Esophagus squamous epithelium (tissue), 4 donors: Measurements from ENCODE around the gene FLT3.

Experiments
- POLR2A ChIP-seq, 4 donors: fragments of 450-650 bp; IDR thresholded peaks; one replicate each; pipeline ENCODE4 v1.6.1; 2017; ENCODE audit warnings: antibody characterized with exemption in 4 of 4, mild to moderate bottlenecking in 4 of 4, moderate library complexity in 3 of 4
- TF ChIP-seq, protein P1 (sequence below), 6 experiments: fragments of 450-650 bp in 4 of 6; fragments of 200-600 bp in 2 of 6; sonication (generic) in 2 of 6; IDR thresholded peaks; one replicate each; pipeline ENCODE4 v1.5.1; 2016 to 2019; ENCODE audit warnings: antibody characterized with exemption in 6 of 6, mild to moderate bottlenecking in 4 of 6, moderate library complexity in 4 of 6

DNA sequence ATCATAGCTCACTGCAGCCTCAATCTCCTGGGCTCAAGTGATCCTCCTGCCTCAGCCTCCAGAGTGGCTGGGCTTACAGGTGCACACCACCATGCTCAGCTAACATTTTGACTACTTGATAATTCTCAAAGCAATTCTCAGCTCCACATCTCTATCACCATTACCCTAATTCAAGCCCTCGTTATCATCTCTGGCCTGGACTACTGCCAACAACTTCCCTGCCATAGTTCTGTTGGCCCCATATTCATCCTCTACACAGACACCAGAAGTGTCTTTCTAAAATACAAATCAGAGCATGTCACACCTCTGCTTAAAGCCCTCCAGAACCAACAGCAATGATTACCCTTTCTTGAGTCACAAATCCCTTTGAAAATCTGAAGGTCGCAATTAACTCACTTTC, 7.9 kb downstream of the FLT3 start:
- TF ChIP-seq, protein P1, sequence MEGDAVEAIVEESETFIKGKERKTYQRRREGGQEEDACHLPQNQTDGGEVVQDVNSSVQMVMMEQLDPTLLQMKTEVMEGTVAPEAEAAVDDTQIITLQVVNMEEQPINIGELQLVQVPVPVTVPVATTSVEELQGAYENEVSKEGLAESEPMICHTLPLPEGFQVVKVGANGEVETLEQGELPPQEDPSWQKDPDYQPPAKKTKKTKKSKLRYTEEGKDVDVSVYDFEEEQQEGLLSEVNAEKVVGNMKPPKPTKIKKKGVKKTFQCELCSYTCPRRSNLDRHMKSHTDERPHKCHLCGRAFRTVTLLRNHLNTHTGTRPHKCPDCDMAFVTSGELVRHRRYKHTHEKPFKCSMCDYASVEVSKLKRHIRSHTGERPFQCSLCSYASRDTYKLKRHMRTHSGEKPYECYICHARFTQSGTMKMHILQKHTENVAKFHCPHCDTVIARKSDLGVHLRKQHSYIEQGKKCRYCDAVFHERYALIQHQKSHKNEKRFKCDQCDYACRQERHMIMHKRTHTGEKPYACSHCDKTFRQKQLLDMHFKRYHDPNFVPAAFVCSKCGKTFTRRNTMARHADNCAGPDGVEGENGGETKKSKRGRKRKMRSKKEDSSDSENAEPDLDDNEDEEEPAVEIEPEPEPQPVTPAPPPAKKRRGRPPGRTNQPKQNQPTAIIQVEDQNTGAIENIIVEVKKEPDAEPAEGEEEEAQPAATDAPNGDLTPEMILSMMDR (IDR thresholded peaks at IDR 0.05), result no peak
- TF ChIP-seq POLR2A (IDR thresholded peaks at IDR 0.05), result no peak
